PC-9 (cell line): ENCODE measurements around the gene SMKR1.

ENCODE experiments used
- CTCF ChIP-seq: fragments of 200-600 bp; sonication (generic); conservative IDR thresholded peaks from 2 replicates; pipeline ENCODE4 v1.6.1; 2017; ENCODE audit warnings: mixed run types, antibody characterized with exemption, mild to moderate bottlenecking, moderate library complexity
- EZH2 ChIP-seq: fragments of 200-600 bp; sonication (generic); IDR thresholded peaks from 2 replicates; pipeline ENCODE4 v1.8.0; 2017; ENCODE audit warnings: antibody characterized with exemption, low read depth

GRCh38 chr7:129517931-129518330, 15.6 kb downstream of the SMKR1 start:
- TF ChIP-seq CTCF (no peak), EZH2 (no peak)
